HUDEP-2 (cell line): ENCODE results near the gene MMS19.
A peak's percentile ranks its signal among the peaks of the same experiment; 100 is the strongest.
"Not testable (repeated sequence)": the region's sequence is repeated elsewhere in the genome, so short reads cannot be mapped to it uniquely, and the experiment has no call there.

Experiments used
- DNase-seq, 76 experiments: peaks; one replicate each; lab custom pipeline; 2025; ENCODE audit not compliant: unreplicated experiment in 76 of 76; lab: John Stamatoyannopoulos, UW

Gene MMS19

GRCh38 chr10:97498076-97498840 lies at the start of gene MMS19:
TSS of gene MMS19 (minus strand) at chr10:97498422. CDS start at chr10:97498384, 38 bp downstream.
- peak; percentile 37 to 100 (median 98) for DNase-seq

DNA sequence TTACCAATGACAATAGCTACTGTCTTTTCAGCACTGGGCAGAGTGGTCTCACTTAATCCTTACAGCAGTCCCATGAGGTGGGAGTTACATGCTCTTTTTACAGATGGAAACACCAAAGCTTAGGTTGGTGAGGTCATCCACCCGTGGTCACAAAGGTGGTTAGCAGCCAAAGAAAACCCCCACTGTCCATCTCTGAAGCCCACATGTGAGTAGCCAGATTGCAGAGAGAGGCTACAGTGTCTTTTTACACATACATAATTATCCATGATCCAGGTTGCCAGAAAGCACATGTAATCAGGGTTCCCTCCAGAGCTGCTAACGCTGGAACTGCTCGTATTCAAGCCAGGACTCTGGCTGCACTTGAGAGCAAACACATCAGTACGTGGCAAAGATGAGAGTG lies 49.7 kb upstream of the MMS19 start:
- no peak for DNase-seq

DNA sequence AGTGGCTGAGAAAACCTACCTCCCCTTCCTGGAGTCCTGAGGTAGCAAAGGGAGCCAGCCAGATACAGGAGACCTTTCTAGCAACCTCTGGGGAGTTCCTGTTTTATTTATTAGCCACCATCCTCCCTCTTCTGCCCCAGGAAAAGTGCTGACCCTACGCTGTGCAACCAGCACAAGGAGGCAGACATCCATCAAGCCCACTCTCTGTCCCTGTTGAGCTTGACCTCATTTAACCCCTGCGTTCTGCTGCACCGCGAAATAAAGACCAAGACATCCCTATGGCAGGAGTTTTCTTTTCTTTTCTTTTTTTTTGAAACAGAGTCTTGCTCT lies 49.0 kb upstream of the MMS19 start:
- DNase-seq = no peak

DNA sequence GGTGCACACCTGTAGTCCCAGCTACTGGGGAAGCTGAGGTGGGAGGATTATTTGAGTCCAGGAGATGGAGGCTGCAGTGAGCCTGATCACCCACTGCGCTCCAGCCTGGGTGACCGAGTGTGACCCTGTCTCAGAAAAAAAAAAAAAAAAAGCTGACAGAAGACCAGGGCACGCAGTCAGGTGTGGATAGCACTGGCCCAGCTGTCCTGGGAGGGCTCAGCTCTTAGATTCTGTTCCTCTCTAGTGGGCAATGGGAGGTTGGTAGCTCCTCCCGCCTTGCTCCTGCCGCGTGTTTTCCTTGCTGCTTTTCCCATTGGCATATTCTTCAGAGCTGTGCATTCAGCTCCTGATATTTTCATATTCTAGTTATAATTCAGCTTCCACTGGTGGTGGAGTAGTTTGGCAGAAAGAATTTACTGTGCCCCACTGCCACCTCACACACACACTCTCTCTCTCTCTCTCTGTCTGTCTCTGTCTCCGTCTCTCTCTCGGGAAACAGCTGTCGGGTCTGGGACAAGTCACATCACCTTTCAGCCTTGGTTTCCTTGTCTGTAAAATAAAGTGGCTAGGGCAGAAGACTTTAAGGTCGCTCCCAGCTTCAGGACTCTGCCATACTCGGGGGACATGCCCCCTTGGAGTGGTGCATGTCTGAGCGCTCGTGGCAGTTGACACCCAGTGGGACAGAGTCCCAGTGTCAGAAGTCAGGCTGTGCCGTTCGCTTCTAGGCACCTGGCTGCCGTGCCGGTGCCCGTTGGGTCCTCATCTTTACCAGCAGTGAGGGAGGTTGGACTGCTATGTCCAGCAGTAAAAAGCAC lies 48.4 kb upstream of the MMS19 start:
- no peak for DNase-seq

GRCh38 chr10:97543025-97543546 lies 44.9 kb upstream of the MMS19 start:
- peak in 29 of 76 experiments; percentile 4 to 56 (median 24) for DNase-seq

GRCh38 chr10:97542169-97543024 lies 44.2 kb upstream of the MMS19 start:
- peak in 14 of 76 experiments; percentile 5 to 42 (median 14) for DNase-seq

- DNase-seq = peak in 1 of 76 experiments; percentile 12
Observed at GRCh38 chr10:97540669-97541500, 42.7 kb upstream of the MMS19 start.

- DNase-seq = no peak
Observed at GRCh38 chr10:97539523-97540200, 41.4 kb upstream of the MMS19 start.

DNA sequence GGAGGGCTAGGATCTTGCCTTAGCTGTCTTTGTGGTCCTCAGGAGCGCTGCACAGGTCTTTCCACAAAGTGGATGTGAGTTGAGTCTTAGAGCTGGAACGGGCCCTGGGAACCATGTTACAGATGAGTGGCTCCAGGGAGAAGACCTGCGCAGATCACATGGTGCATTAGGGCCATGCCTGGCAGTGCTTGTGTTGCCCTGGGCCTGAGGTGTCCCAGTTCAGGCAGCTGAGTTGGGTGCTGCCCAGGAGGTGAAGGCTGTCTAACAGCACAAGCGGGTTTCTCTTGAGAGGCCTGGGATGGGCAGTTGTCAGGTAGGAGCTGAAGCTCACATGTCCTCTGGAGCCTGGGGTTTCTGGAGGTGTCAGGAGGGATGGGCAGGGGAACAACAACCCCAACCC lies 40.6 kb upstream of the MMS19 start:
- DNase-seq = no peak

DNA sequence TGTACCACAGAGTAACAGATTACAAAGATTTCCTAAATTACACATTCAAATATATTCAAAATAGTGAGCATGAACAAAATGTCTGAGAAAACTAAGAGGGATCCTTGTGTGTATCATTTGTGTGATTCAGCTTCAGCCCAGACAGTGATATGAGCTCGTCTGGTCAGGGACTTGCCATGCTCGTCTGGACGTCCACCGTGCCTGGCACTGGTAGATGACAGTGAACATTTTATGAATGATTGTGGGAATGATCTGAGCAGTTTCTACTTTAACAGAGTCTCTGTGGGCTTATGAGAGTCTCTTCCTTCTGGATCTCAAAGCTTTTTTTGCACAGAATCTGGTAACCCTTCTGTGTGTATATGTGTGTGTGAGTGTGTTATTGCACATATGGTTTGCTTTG lies 40.2 kb upstream of the MMS19 start:
- DNase-seq = no peak

GRCh38 chr10:97537186-97537869 lies 39.1 kb upstream of the MMS19 start:
- no peak for DNase-seq

- DNase-seq = peak in 13 of 76 experiments; percentile 1 to 38 (median 18)
Observed at GRCh38 chr10:97534746-97535367, 36.6 kb upstream of the MMS19 start.

- DNase-seq = no peak
Observed at GRCh38 chr10:97533888-97534287, 35.7 kb upstream of the MMS19 start.

GRCh38 chr10:97532935-97533671 lies 34.9 kb upstream of the MMS19 start:
- DNase-seq = no peak

DNA sequence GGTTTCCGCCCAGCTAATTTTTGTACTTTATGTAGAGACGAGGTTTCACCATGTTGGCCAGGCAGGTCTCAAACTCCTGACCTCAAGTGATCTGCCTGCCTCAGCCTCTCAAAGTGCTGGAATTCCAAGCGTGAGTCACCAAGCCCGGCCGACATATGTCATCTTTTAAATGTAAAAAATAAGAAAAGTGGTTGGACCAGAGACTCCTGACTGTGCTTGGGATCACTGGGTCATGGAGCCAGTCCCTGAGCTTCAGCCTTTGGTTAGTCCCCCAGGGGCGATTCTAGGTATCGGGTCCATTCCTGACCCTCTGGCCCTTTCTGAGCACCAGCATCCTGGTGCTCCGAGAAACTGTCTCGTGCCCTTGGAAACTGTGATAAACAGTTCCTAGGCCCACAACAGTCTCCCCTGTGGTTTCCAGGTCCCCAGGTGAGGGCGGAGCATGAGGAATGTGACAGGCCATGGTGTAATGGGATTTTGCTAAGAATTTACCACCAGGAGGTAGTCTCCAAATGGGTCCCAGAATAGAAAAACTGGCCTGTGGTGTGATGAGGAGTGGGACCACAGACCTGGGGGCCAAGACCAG lies 33.3 kb upstream of the MMS19 start:
- DNase-seq = no peak

- no peak for DNase-seq
Observed at GRCh38 chr10:97529685-97530465, 31.7 kb upstream of the MMS19 start.

DNA sequence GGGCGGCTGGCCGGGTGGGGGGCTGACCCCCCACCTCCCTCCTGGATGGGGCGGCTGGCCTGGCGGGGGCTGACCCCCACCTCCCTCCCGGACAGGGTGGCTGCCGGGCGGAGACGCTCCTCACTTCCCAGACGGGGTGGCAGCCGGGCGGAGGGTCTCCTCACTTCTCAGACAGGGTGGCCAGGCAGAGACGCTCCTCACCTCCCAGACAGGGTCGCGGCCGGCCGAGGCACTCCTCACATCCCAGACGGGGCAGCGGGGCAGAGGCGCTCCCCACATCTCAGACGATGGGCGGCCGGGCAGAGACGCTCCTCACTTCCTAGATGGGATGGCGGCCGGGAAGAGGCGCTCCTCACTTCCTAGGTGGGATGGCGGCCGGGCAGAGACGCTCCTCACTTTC lies 30.7 kb upstream of the MMS19 start:
- not testable (repeated sequence) for DNase-seq
